Measurements from ENCODE around the gene HMGA1. TPM values are rescaled to one million over a fixed set of nuclear protein-coding genes. Genes with fewer than 3 reads are reported as not detected.
A peak's percentile ranks its signal among the peaks of the same experiment; 100 is the strongest.

Gene HMGA1
- total and polyA plus RNA-seq, 2 of the 13 experiments (the other 11 are each of a cell fraction or from before 2014, with no cell fraction given): 117 to 145 TPM

- TF ChIP-seq HNF1B (CRISPR knock-in tag; IDR thresholded peaks at IDR 0.05): peak; percentile 67
- 0 out of 2 replicates have a peak, but pooled peaks have one; percentile 64 for TF ChIP-seq ZNF713 (CRISPR knock-in tag; IDR thresholded peaks at IDR 0.05)
- TF ChIP-seq CSRNP1 (CRISPR knock-in tag; IDR thresholded peaks at IDR 0.05): peak; percentile 32; the same call in 1 of the 2 replicates
- TF ChIP-seq RXRA (CRISPR knock-in tag; IDR thresholded peaks at IDR 0.05): no peak
- TF ChIP-seq AFF4 (CRISPR knock-in tag; IDR thresholded peaks at IDR 0.05): no peak
- TF ChIP-seq ZSCAN31 (CRISPR knock-in tag; IDR thresholded peaks at IDR 0.05; ENCODE audit: low read depth): 0 out of 2 replicates have a peak, but pooled peaks have one; percentile 27
- peak; percentile 12 for TF ChIP-seq YY1 (IDR thresholded peaks at IDR 0.05; ENCODE audit: insufficient read depth, insufficient replicate concordance, low read depth, low read length)
- TF ChIP-seq THAP7 (CRISPR knock-in tag; IDR thresholded peaks at IDR 0.05): peak; percentile 19; the same call in 1 of the 2 replicates
- peak; percentile 54; the same call in 1 of the 2 replicates for TF ChIP-seq KDM2A (CRISPR knock-in tag; IDR thresholded peaks at IDR 0.05; ENCODE audit: borderline replicate concordance, low read depth)
- peak; percentile 3; the same call in 1 of the 2 replicates for TF ChIP-seq PHF21A (CRISPR knock-in tag; IDR thresholded peaks at IDR 0.05)
- TF ChIP-seq ZKSCAN8 (CRISPR knock-in tag; IDR thresholded peaks at IDR 0.05; ENCODE audit: borderline replicate concordance): no peak
- 0 out of 2 replicates have a peak, but pooled peaks have one; percentile 30 for TF ChIP-seq RXRB (CRISPR knock-in tag; IDR thresholded peaks at IDR 0.05; ENCODE audit: borderline replicate concordance)
- no peak for TF ChIP-seq ZNF629 (CRISPR knock-in tag; conservative IDR thresholded peaks at IDR 0.05)
- TF ChIP-seq MED1 (CRISPR knock-in tag; IDR thresholded peaks at IDR 0.05): no peak
- TF ChIP-seq MTA1 (CRISPR knock-in tag; IDR thresholded peaks at IDR 0.05; ENCODE audit: borderline replicate concordance): 0 out of 2 replicates have a peak, but pooled peaks have one; percentile 36
- TF ChIP-seq ZNF264 (CRISPR knock-in tag; IDR thresholded peaks at IDR 0.05): no peak
- peak; percentile 30; the same call in 1 of the 2 replicates for TF ChIP-seq GATAD2A (CRISPR knock-in tag; IDR thresholded peaks at IDR 0.05)
- no peak for TF ChIP-seq AHR (CRISPR knock-in tag; IDR thresholded peaks at IDR 0.05)
- TF ChIP-seq HDAC1 (CRISPR knock-in tag; IDR thresholded peaks at IDR 0.05): peak; percentile 33; the same call in 1 of the 2 replicates
- TF ChIP-seq ZBTB14 (CRISPR knock-in tag; IDR thresholded peaks at IDR 0.05): peak; percentile 21; the same call in 1 of the 2 replicates
Measured at GRCh38 chr6:34236443-34237315, at the start of gene HMGA1 (continued).

All from HepG2 (cell line).